COLO668 (cell line): ENCODE results near the gene SLC35A3.
A peak's percentile ranks its signal among the peaks of the same experiment; 100 is the strongest.
"Not testable (repeated sequence)": the region's sequence is repeated elsewhere in the genome, so short reads cannot be mapped to it uniquely, and the experiment has no call there.

Source experiments
- DNase-seq: peaks from one replicate; lab custom pipeline; 2025; ENCODE audit not compliant: unreplicated experiment; lab: John Stamatoyannopoulos, UW

Gene SLC35A3

DNA sequence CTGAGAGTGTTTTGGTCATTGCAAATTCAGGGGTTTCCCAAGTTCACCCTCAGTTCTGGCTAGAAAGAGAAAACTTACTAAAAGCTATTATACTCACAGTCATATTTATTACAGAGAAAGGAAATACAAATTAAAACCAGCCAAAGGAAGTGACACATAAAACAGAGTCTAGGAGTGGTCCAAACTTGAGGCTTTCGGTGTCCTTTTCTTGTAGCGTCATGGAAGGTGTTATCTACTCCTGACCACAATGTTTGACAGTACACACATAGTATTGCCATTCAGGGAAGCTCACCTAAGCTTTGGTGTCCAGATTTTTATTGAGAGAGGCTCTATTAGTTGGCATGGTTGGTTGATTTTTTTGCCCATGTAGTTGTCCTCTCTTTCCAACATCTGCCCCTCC, 59.0 kb downstream of the SLC35A3 start:
- no peak for DNase-seq

DNA sequence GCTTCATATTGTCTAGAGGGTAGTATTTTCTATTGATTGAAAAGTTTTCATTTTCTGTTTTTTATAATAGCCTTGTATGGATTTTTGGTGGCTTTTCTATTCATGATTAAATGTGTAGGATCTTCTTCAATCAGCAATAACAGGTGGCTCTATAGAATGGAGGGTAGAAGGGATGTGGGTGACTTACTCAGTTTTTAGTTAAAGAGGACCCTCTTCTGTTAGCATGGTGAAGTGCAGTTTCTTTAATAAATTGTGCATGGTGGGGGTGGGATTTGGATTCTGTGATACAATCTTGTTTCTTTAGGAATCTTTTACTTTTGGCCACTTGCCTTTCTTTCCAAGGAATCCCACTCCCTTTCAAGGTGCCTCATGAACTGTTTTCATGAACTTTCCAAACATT, 64.7 kb downstream of the SLC35A3 start:
- DNase-seq, result no peak

DNA sequence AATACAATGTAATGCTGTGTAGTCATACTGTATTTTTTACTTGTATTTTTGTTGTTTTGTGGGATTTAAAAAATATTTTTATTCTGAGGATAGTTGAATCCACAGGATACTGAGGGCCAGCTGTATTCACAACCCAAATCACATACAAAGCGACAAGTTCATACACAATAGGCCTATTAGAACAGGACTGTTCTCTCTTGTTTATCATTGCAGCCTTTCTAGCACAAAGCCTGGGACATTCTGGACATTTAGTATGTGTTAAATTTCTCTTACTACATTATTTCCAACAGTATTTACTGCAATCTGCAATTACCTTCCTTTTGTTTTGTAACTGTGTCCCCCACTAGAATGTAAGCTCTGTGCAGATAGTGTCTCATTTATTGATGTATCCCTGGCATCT, 65.4 kb downstream of the SLC35A3 start:
- DNase-seq, result no peak

DNA sequence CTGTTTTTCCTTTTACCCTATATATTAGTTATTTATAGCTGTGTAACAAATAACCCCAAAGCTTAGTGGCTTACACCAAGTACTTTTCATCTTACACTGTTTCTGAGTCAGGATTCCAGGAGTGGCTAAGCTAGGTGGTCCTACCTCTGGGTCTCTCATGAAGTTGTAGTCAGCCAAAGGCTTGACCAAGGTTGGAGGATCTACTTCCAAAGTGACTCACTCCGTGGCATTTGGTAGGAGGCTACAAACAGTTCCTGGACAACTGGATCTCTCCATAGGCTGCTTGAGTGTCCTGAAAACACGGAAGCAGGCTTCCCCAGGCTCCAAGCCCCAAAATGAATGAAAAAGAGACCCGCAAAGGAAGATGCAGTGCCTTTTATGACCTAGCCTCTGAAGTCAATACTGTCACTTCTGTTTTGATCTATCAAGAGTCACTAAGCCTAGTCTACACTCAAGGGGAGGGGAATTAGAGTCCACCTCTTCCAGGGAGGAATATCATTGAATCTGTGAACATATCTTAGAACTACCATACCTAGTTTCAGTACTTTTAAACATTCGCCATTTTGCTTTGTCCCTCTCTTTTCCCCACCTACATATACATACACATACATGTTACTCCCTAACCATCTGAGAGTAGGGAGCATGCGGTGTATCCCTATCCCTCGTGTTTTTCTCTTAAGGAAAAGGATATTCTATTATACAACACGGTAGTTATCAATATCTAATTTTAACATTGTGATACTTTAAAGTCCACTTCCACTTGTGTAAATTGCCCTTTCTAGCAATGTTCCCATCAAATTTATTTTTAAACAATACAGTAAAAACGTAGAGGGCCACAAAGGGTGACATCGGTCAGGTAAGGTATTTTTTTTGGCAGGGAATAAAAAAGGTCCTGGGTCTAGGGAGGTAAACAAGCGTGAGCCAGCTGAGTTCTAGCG, 67.2 kb downstream of the SLC35A3 start:
- peak; percentile 18 for DNase-seq

DNA sequence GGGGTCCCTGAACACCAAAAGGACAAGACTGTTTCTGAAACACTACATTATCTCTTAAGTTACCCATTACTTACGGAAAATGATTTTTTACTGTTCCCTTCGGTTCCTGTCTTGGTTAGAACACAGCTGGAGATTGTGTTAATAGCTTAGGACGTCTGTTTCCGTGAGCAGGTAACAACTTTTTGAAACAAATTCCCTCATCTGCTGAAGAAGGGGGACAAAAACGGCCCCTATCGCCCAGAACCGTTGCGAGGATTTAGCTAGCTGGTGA, 67.8 kb downstream of the SLC35A3 start:
- no peak for DNase-seq

DNA sequence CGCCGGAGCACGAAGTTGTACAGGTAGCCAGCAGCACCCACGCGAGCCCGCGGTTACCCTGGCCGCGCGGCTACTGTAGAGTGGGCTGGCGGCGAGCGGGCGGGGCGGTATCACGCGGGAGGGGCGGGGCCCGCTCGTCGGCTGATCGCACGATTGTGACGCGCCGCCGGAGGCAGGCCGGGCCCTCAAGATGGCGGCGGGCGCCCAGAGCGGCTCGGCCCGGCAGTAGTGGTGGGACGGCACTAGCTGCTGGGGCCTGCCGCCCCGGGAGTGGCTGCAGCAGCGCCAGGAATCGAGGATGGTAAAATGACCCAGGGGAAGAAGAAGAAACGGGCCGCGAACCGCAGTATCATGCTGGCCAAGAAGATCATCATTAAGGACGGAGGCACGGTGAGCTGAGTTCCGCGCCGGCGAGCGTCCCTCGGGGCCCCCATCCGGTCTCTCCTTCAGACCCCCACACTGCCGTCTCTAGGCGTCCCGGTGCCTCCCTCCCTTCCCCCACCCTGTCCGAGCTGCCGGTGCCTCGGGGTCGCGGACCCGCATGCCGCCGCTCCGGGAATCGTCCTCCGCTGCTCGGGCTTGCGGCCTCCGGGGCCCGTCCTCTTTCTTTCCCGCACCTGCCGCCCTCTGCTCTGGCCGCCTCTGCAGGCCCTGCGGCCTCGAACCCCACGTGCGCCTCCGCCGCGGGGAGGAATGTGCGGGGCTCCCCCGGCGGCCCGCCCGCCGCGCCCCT, 68.3 kb downstream of the SLC35A3 start:
- DNase-seq, result peak; percentile 97

DNA sequence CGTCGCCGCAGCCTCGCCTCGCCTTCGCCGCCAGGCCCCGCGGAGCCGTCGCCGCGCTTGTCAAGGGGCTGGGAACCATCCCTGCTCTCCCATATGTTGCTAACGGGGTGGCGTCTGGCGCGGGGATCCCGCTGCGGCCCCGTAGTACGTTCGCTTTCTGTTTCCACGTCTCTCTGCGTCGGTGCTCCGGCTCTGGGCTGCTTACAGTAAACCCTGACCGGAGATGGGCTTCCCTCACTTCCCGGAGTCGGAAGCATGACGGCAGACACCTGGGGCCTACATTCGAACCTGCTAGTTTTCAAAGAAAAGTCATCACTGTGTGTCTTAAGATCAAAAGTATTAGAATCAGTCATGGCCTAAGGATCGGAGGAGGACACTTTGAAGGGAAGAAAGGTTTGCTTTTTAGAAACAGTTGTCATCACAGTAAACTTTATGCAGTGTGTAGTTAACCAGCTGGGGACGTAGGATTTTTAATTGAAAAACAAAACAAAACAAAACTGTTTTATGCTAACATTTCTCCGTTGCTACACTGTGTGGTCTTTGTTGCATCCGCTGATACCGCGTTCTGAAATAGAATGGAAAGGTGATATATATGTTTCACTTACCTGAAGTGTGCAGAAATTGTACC, 69.0 kb downstream of the SLC35A3 start:
- DNase-seq, result peak; percentile 70

DNA sequence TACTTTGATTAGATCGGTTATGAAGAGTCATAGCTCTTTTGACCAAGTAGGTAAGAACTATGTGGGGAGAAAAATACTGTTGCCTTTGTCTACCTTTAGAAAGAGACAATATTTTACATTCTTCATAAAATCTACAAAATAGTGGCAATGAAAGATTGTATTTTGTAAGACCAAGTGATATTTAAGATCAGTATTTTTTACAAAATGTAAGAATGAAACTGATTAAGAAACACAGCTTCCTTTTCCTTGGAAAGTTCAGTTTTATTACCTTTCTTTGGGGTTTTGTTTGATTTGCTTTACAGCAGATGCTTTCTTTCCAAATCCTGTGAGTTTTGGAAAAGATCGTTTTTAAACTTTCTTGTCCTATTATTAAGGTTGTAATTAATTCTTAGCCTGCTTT, 69.8 kb downstream of the SLC35A3 start:
- no peak for DNase-seq

DNA sequence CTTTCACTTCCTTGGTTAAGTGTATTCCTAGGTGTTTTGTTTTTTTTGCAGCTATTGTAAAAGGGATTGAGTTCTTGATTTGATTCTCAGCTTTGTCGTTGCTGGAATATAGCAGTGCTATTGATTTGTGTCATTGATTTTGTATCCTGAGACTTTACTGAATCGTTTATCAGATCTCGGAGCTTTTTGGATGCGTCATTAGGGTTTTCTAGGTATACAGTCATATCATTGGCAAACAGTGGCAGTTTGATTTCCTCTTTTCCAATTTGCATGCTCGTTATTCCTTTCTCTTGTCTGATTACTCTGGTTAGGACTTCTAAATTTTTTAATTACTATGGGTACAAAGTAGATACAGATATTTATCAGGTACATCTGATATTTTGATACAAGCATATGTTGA, 75.4 kb downstream of the SLC35A3 start:
- no peak for DNase-seq

DNA sequence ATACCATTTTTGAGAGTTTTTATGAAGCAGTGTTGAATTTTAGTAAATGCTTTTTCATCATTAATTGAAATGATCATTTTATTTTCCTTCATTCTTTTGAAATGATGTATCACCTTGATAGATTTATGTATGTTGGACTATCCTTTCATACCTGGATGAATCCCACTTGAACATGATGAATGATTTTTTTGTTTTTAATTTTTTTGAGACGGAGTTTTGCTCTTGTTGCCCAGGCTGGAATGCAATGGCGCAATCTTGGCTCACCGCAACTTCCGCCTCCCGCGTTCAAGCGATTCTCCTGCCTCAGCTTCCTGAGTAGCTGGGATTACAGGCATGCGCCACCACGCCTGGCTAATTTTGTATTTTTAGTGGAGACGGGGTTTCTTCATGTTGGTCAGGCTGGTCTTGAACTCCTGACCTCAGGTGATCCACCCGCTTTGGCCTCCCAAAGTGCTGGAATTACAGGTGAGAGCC, 77.5 kb downstream of the SLC35A3 start:
- DNase-seq, result not testable (repeated sequence)

DNA sequence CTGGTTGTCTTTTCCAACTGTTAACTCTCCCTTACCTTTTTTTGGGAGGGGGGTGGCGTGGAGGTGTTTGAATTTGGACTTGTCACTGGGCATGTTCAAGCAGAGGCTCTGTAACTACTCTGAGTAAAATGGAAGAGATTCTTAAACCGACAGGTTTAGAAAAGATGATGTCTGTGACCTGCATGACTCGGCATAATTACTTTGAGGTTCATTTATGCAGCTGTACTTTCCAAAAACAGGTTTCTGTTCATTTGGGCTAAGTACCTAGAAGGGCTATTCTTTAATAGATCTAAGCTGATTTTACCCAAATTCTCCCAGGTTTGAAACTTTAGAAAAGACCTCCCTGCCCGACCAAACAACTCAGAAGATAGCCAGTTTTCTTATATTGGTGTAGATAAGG, 80.3 kb downstream of the SLC35A3 start:
- no peak for DNase-seq

DNA sequence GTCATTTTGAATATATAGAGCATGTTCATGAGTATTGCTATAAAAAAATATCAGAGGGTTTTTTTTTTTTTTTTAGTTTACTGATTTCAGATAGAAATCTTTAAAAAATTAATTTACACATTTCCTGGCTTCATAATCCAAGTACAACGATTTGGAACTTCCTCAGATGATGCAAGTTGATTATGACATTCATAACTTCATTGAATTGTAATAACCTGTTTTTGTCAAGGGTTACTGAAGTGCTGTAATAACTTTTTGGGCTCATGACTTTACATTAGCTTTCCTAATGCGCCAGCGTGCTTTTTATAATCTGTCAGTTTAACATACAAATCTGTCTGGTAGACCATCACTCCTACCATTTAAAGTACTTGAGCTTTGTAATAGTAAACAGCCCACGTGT, 81.6 kb downstream of the SLC35A3 start:
- DNase-seq, result no peak

DNA sequence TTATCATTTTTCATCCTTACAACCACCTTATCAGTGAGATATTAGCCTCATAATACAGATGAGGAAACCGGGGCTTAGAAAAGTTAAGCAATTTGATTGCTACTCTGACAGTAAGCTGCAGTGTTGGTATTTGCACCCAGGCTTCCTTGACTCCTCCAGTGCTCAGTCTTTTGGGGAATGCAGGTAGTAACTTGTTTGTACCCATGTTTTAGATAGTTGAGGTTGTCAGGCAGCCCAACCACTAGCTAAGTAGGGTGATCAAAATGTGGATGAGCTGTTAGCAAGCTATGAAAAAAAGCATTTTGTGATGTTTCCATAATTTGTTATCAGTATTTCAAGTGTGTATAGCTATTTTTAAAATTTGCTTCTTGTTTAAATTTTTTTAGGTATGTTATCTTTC, 82.1 kb downstream of the SLC35A3 start:
- no peak for DNase-seq

DNA sequence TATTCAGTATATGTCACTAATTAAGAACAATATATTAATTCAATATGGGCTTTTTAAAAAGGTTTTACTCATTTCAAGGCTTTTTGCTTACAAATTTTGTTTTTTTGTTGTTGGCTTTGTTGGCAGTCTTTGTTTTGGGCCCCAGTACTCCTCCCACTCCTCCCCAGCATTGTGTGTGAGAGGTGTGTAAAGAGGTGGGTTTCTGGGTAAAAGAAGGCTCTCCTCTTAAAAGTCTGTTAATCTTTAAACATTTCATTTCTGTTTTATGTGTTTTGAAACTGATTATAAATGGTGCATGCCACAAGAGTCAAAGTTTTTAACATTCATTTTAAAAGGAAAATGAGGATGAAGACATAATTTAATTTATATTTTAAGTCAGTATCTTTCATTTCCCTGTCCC, 83.3 kb downstream of the SLC35A3 start:
- no peak for DNase-seq

DNA sequence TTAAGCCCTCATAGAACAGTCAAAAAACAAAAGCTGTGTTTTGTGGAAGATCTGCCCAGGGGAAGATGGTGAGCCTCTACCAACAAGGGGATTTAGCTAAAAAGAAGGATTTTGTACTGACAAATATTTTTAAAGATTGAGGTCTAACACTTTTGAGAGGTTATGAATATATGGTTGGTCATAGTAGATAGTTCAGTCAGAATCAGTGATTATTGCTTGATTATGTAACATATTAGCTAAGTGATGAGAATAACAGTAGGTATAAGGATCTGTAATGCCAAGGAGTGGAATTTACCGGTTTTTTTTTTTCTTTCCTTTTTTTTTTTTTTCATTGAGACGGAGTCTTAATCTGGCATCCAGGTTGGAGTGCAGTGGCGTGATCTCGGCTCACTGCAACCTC, 83.9 kb downstream of the SLC35A3 start:
- DNase-seq, result no peak

DNA sequence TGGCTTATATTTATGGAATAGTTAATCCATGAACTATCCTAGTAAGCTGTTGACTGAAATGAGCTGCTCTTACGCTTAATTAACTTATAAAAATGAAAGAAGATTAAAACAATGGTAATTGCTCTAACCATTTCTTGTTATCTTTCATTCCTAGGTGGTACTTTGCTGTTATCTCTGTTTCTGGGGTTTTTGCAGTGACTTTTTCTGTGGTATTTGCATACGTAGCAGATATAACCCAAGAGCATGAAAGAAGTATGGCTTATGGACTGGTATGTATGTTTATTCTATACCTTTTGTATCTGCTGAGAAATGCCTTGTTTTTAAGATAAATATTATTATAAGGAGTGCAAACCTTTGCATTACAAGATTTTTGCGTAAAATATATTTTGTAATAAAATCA, 91.9 kb downstream of the SLC35A3 start:
- no peak for DNase-seq

DNA sequence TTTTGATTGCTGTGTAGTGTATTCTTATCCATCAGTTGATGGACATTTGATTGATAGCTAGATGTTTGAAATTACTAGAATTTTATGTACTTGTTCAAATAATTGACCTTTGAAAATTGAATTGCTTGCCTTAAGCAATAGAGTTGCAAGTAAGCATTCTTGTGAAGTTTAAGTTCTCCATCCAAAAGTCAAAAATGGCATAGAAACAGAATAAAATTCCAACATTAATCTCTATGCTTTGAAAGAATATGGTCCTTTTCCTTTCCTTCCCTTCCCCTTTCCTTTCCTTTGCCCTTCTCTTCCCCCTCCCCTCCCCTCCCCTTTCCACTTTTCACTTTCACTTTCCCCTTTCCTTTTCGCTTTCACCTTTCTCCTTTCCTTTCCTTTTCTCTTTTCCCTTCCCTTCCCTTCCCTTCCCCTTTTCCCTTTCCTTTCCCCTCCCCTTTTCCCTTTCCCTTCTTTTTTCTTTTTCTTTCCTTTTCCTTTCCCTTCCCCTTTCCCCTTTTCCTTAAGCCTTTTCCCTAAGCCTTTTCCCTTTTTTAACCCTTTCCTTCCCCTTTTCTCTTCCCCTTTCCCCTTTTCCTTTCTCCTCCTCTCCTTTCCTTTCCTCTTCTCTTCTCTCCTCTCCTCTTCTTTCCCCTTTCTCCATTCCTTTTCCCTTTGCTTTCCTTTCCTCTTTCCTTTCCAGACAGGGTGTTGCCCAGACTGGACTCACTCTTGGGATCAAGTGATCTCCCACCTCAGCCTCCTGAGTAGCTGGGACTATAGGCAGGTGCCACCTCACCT, 95.6 kb downstream of the SLC35A3 start:
- DNase-seq, result peak; percentile 8

DNA sequence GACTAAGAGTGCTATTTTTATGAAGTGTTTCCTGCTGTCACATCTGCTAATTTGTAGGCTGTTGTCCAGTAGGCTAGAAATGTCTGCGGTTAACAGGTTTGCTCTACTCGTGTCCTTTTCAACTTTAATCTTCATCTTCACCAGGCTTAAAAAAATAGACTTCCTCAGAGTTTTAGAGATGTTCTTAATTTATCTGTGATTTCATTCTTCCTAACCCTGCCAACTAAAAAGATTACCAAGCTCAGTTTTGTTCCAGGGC, 96.1 kb downstream of the SLC35A3 start:
- DNase-seq, result no peak

DNA sequence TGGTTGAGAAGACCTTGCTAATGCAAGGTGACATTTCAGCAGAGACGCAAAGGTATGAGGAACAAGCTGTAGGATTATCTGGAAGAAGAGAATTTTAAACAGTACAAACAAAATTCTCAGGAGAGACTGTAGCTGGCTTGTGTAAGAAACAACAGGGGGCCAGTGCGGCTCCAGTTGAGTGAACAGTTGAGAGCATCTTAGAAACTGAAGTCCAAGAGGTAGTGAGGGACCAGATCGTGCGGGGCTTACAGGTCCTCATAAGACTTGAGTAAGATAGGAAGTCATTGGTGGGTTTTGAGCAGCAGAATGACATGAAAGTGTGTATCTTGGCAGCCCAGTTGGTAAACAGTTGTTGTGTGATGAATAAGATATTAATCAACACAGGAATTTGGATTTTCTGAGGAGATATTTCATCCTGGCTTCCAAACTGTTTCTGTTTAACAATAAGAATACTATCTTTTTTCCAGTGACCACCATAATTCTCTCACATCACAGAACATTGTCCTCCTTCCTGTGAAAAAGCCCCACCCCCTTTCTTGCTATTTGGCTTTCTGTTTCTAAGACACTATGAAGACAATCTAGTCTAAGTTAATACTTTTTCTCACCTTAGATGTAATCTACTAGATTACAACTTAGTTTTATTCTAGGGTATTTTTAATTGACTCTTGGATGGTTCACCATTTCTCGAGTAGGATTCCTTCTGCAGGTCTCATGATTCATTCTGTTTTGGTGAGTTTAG, 100.6 kb downstream of the SLC35A3 start:
- no peak for DNase-seq

DNA sequence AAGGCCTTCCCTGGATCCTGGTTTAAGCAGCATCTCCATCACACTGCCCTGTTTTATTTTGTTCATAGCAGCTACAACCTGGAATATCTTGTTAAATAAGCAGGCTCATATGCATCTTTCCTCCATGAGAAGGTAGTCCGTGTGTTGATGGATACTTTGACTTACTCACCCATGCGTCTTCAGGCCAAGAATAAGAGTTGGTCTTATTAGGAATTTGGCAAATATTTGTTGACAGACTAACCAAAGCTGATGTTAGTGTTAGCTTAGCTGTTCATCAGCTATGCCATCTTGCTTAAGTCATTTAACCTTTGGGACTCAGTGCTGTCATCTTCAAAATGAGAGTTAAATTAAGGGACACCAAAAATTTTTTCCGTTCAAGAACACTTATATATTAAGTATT, 103.7 kb downstream of the SLC35A3 start:
- DNase-seq, result no peak
